NAMALWA (cell line): ENCODE results near the gene C10orf95.

ENCODE experiments used
- DNase-seq: peaks from one replicate; pipeline ENCODE4 v3.0.0-alpha.2; 2015; ENCODE audit warnings: low spot score

The C10orf95 gene

GRCh38 chr10:102416283-102416682 is 35.1 kb downstream of the C10orf95 start:
- no peak for DNase-seq

GRCh38 chr10:102414749-102415148 is 36.6 kb downstream of the C10orf95 start:
- DNase-seq: no peak

GRCh38 chr10:102413806-102414561 is 37.4 kb downstream of the C10orf95 start:
- DNase-seq: no peak

- DNase-seq: peak; percentile 74
Observed at GRCh38 chr10:102413053-102413705, 38.2 kb downstream of the C10orf95 start.

- no peak for DNase-seq
Observed at GRCh38 chr10:102412293-102412692, 39.0 kb downstream of the C10orf95 start.

GRCh38 chr10:102411341-102412255 is 39.7 kb downstream of the C10orf95 start:
- no peak for DNase-seq

- no peak for DNase-seq
Observed at GRCh38 chr10:102410429-102411073, 40.8 kb downstream of the C10orf95 start.

GRCh38 chr10:102409604-102410428 is 41.5 kb downstream of the C10orf95 start:
- DNase-seq: no peak

- DNase-seq: no peak
Observed at GRCh38 chr10:102408728-102409603, 42.4 kb downstream of the C10orf95 start.

GRCh38 chr10:102408131-102408727 is 43.1 kb downstream of the C10orf95 start:
- DNase-seq: no peak

GRCh38 chr10:102407425-102408130 is 43.8 kb downstream of the C10orf95 start:
- no peak for DNase-seq

- no peak for DNase-seq
Observed at GRCh38 chr10:102406815-102407214, 44.5 kb downstream of the C10orf95 start.

GRCh38 chr10:102405632-102406031 is 45.7 kb downstream of the C10orf95 start:
- DNase-seq: no peak

- DNase-seq: no peak
Observed at GRCh38 chr10:102405108-102405571, 46.2 kb downstream of the C10orf95 start.

- DNase-seq: no peak
Observed at GRCh38 chr10:102404361-102405107, 46.8 kb downstream of the C10orf95 start.

GRCh38 chr10:102403115-102403514 is 48.2 kb downstream of the C10orf95 start:
- DNase-seq: no peak

- DNase-seq: no peak
Observed at GRCh38 chr10:102402512-102402896, 48.8 kb downstream of the C10orf95 start.
